Activated CD4-positive, alpha-beta T cell treated with anti-CD3 and anti-CD28 coated beads, Interleukin-2, amount 10 ng/mL, durations not matched to agents 24 days and 14 days (primary cell): Measurements from ENCODE around the gene ZBTB44. TPM values are rescaled to one million over a fixed set of nuclear protein-coding genes. Genes with fewer than 3 reads are reported as not detected.
"Not testable (repeated sequence)": the region's sequence is repeated elsewhere in the genome, so short reads cannot be mapped to it uniquely, and the experiment has no call there.

Experiments
- DNase-seq: peaks from one replicate; pipeline ENCODE4 v3.0.0; 2022
- H3K27ac Mint-ChIP-seq: one replicate; pipeline ENCODE4 v1.8.0; 2022; ENCODE audit warnings: mild to moderate bottlenecking, mixed read lengths
- H3K27me3 Mint-ChIP-seq: one replicate; pipeline ENCODE4 v1.8.0; 2022; ENCODE audit warnings: mixed read lengths
- H3K36me3 Mint-ChIP-seq: one replicate; pipeline ENCODE4 v1.8.0; 2022; ENCODE audit warnings: low read depth, mild to moderate bottlenecking, mixed read lengths
- H3K4me1 Mint-ChIP-seq: one replicate; pipeline ENCODE4 v1.8.0; 2021; ENCODE audit warnings: mixed read lengths
- H3K4me3 Mint-ChIP-seq: one replicate; pipeline ENCODE4 v1.8.0; 2022; ENCODE audit warnings: mild to moderate bottlenecking, moderate library complexity, mixed read lengths
- H3K9me3 Mint-ChIP-seq: one replicate; pipeline ENCODE4 v1.8.0; 2021; ENCODE audit warnings: mixed read lengths
- intact Hi-C: fragments of 100-400 bp; cut with micrococcal nuclease; formaldehyde crosslinking; loops from one replicate; pipeline ENCODE4 v1.15.1; 2023
- total RNA-seq: library from RNA; stranded (reverse); gene quantifications from 2 replicates; pipeline ENCODE4 v1.2.3, GENCODE V29; 2022

Gene ZBTB44
- total RNA-seq, 1 donor from 2014 or later, result 36.0 TPM

DNA sequence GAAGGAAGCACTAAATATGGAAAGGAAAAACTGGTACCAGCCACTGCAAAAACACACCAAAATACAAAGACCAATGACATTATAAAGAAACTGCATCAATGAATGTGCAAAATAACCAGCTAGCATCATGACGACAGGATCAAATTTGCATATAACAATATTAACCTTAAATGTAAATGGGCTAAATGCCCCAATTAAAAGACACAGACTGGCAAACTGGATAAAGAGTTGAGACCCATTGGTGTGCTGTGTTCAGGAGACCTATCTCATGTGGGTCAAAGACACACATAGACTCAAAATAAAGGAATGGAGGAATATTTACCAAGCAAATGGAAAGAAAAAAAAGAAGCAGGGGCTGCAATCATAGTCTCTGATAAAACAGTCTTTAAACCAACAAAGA, 63.0 kb downstream of the ZBTB44 start:
- Mint-ChIP-seq H3K4me1 (peaks cover 11% of the 10 kb centered on the region), H3K36me3 (peaks cover 57% of the 10 kb centered on the region), H3K9me3 (peaks cover 14% of the 10 kb centered on the region)
- H3K27me3 Mint-ChIP-seq, H3K4me3 Mint-ChIP-seq, H3K27ac Mint-ChIP-seq, DNase-seq, intact Hi-C loops: not testable (repeated sequence)

- H3K27ac Mint-ChIP-seq, intact Hi-C loops, DNase-seq, H3K27me3 Mint-ChIP-seq, H3K4me3 Mint-ChIP-seq: not testable (repeated sequence)
- peaks cover 49% of the 10 kb centered on the region for H3K36me3 Mint-ChIP-seq
- peaks cover 11% of the 10 kb centered on the region for H3K9me3 Mint-ChIP-seq
- H3K4me1 Mint-ChIP-seq, result peaks cover 19% of the 10 kb centered on the region
Measured at GRCh38 chr11:130249929-130250328, 64.8 kb downstream of the ZBTB44 start.

GRCh38 chr11:130249371-130249770, 65.3 kb downstream of the ZBTB44 start:
- no peak for DNase-seq
- intact Hi-C loops, result no loop called here
- Mint-ChIP-seq H3K4me3 (no peak overlapping the region), H3K27ac (no peak overlapping the region), H3K4me1 (peaks cover 20% of the 10 kb centered on the region), H3K27me3 (no peaks in the 10 kb centered on the region), H3K36me3 (peaks cover 46% of the 10 kb centered on the region), H3K9me3 (peaks cover 11% of the 10 kb centered on the region)

DNA sequence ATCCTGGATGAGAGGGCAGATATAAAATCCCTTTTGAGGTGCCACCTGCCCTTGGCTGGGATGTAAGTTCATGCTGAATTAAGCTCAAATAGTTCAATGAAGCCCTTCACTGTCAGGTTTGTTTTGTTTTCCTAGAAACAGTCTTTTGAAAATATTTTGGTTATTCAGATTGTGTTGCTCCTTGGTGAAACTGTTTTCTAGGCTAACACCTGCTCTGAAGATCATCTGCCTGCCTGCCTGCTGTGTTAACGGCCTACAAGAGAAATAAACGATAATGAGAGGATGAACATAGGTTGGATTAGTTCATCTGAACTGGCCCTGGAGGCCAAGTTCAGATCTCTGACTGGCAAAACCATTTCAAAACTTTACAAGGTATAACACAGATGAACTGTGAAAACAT, 67.4 kb downstream of the ZBTB44 start:
- intact Hi-C loops, result no loop called here

GRCh38 chr11:130246738-130247137, 68.0 kb downstream of the ZBTB44 start:
- Mint-ChIP-seq H3K9me3 (no peaks in the 10 kb centered on the region), H3K27ac (no peak overlapping the region)

More for the DNA sequence above, 67.4 kb downstream of the ZBTB44 start:
- DNase-seq, result no peak
- Mint-ChIP-seq H3K4me1 (peaks cover 24% of the 10 kb centered on the region), H3K36me3 (peaks cover 34% of the 10 kb centered on the region), H3K4me3 (no peak overlapping the region), H3K27me3 (no peaks in the 10 kb centered on the region), H3K9me3 (peaks cover 6% of the 10 kb centered on the region), H3K27ac (no peak overlapping the region)

GRCh38 chr11:130246270-130246669, 68.4 kb downstream of the ZBTB44 start:
- no peak overlapping the region for H3K27ac Mint-ChIP-seq
- H3K4me1 Mint-ChIP-seq, result peaks cover 26% of the 10 kb centered on the region
- H3K27me3 Mint-ChIP-seq, result no peaks in the 10 kb centered on the region
- intact Hi-C loops, result no loop called here
- H3K36me3 Mint-ChIP-seq, result peaks cover 28% of the 10 kb centered on the region
- no peak overlapping the region for H3K4me3 Mint-ChIP-seq
- H3K9me3 Mint-ChIP-seq, result no peaks in the 10 kb centered on the region
- no peak for DNase-seq

More at GRCh38 chr11:130246738-130247137, 68.0 kb downstream of the ZBTB44 start:
- Mint-ChIP-seq H3K4me3 (no peak overlapping the region), H3K36me3 (peaks cover 28% of the 10 kb centered on the region), H3K27me3 (no peaks in the 10 kb centered on the region), H3K4me1 (peaks cover 24% of the 10 kb centered on the region)
- no peak for DNase-seq
- intact Hi-C loops, result no loop called here

DNA sequence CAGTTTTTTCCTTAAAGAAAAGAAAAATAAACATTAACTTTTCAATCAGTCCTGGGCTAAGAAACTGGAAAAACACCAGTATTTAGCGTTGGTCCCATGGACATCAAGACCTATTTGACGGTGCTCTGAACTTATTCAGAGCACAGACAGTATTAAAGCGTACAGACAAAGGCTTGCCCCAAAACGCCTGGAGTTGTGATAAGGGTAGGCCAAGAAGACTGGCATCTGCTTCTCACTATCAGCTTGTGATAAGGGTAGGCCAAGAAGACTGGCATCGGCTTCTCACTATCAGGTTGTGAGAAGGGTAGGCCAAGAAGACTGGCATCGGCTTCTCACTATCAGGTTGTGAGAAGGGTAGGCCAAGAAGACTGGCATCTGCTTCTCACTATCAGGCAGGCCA, 69.3 kb downstream of the ZBTB44 start:
- peaks cover 22% of the 10 kb centered on the region for H3K36me3 Mint-ChIP-seq
- H3K27ac Mint-ChIP-seq, H3K4me3 Mint-ChIP-seq, H3K27me3 Mint-ChIP-seq, H3K9me3 Mint-ChIP-seq, intact Hi-C loops: not testable (repeated sequence)
- DNase-seq, result peak; percentile 47
- peaks cover 29% of the 10 kb centered on the region for H3K4me1 Mint-ChIP-seq

DNA sequence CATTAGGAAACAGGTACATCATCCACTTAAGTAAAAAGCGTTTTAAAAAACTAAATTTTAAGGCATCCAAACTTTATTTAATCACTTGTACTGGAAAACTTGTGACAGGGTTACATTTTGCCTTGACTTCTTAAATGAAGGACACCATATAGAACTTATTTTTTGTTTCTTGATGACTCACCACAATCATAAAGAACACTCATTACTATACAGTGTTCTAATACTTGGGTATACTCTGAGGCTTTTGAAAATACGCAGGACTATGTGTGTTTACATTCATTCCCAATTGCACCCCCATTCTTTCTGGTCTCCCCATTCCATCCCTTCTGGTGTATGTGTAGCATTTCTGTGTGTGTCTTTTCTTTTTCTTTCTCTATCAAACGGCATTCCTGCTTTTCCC, 69.9 kb downstream of the ZBTB44 start:
- Mint-ChIP-seq H3K36me3 (peaks cover 22% of the 10 kb centered on the region), H3K27me3 (no peaks in the 10 kb centered on the region), H3K4me3 (no peak overlapping the region), H3K4me1 (peaks cover 29% of the 10 kb centered on the region), H3K9me3 (no peaks in the 10 kb centered on the region), H3K27ac (no peak overlapping the region)
- DNase-seq, result no peak
- intact Hi-C loops, result no loop called here

- Mint-ChIP-seq H3K9me3 (no peaks in the 10 kb centered on the region), H3K27ac (peak overlapping the region; percentile 75), H3K4me3 (peak overlapping the region; percentile 51), H3K4me1 (peaks cover 29% of the 10 kb centered on the region), H3K27me3 (no peaks in the 10 kb centered on the region), H3K36me3 (peaks cover 25% of the 10 kb centered on the region)
- intact Hi-C loops, result no loop called here
- peak; percentile 69 for DNase-seq
Measured at GRCh38 chr11:130243816-130244215, 70.9 kb downstream of the ZBTB44 start.

DNA sequence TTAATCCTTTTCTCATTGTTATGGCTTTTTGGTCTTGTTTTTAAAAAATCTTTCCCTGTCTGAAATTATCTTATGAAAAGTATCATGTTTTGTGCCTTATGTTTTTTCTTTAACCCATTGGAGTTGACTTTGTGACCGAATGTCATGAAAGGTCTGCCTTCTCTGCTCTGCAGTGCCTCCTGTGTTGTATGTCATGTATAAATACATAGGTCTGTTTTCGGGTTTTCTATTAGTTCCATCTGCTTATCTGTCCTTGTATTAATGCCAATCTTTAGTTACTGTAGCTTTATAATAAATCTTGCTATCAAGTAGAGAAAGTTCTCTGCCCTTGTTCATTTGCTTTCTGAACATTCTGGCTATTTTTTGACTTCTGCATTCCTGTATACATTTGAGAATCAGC, 73.0 kb downstream of the ZBTB44 start:
- no peaks in the 10 kb centered on the region for H3K27me3 Mint-ChIP-seq
- no peak for DNase-seq
- H3K4me1 Mint-ChIP-seq, result peaks cover 27% of the 10 kb centered on the region
- no peak overlapping the region for H3K4me3 Mint-ChIP-seq
- intact Hi-C loops, result no loop called here
- no peaks in the 10 kb centered on the region for H3K9me3 Mint-ChIP-seq
- no peak overlapping the region for H3K27ac Mint-ChIP-seq
- peaks cover 30% of the 10 kb centered on the region for H3K36me3 Mint-ChIP-seq

GRCh38 chr11:130237282-130238006, 77.3 kb downstream of the ZBTB44 start:
- DNase-seq, result no peak
- no peak overlapping the region for H3K27ac Mint-ChIP-seq
- H3K27me3 Mint-ChIP-seq, result no peaks in the 10 kb centered on the region
- H3K4me1 Mint-ChIP-seq, result peaks cover 7% of the 10 kb centered on the region
- peaks cover 28% of the 10 kb centered on the region for H3K36me3 Mint-ChIP-seq
- no peaks in the 10 kb centered on the region for H3K9me3 Mint-ChIP-seq
- no peak overlapping the region for H3K4me3 Mint-ChIP-seq
- intact Hi-C loops, result no loop called here

DNA sequence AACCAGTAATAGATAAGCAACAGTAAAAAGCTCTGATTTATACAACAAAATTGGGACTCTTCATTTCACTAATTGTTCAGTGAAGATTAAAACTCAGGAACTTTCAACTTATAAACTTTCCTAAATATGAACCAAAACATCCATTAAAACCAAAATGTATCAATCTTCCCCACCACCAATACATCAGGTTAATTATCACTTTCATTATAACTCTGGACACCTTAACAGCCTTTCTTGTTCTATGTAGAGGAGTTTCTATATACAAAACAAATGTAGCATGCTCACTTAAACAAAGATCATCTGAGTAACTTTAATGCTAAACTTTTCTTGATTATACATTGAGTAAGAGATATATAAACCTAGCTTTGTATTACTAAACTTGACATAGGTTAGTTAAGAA, 80.4 kb downstream of the ZBTB44 start:
- intact Hi-C loops, result no loop called here
- no peaks in the 10 kb centered on the region for H3K27me3 Mint-ChIP-seq
- peaks cover 26% of the 10 kb centered on the region for H3K36me3 Mint-ChIP-seq
- DNase-seq, result no peak
- H3K9me3 Mint-ChIP-seq, result no peaks in the 10 kb centered on the region
- peaks cover 2% of the 10 kb centered on the region for H3K4me1 Mint-ChIP-seq
- no peak overlapping the region for H3K27ac Mint-ChIP-seq
- H3K4me3 Mint-ChIP-seq, result no peak overlapping the region

DNA sequence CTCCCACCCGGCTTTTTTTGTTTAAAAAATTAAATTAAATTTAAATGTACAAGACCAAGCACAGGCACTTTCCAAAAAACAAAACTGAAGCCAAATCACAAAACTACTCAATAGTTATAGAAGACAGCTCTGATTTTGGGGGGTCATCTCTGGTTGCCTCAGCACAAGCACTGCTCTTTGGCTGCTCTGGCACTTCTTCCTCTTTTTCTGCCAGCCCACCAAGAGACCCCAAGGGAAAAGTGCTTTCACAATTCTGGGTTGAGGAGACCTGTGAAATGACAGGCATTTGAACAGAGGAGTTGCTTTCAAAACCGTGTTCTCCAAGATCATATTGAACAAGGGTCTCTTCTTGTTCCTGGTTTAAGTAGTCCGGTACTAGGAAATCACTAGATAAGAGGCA, 80.8 kb downstream of the ZBTB44 start:
- H3K4me3 Mint-ChIP-seq, H3K4me1 Mint-ChIP-seq, DNase-seq, H3K9me3 Mint-ChIP-seq, H3K27me3 Mint-ChIP-seq, H3K27ac Mint-ChIP-seq, intact Hi-C loops: not testable (repeated sequence)
- H3K36me3 Mint-ChIP-seq, result peaks cover 22% of the 10 kb centered on the region

DNA sequence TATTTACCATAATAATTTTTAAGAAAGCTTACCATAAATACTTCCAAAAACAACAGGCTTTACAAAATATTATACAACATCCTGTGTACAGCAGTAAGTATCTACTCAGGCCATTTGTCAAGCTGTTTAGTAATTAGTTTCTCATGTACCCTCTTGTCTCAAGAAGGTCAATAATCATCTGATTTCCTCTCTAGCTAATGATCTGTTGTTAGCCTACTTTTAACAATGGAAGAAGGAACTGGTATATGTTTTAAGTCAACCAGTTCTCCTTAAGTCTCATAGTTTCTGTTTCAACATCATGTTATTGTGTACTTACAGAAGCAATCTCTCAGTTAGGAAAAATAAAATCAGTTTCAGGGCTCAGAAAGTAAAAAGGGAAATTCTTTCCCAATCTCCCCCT, 81.2 kb downstream of the ZBTB44 start:
- H3K9me3 Mint-ChIP-seq, H3K4me1 Mint-ChIP-seq, H3K27ac Mint-ChIP-seq, H3K27me3 Mint-ChIP-seq, H3K4me3 Mint-ChIP-seq, DNase-seq, intact Hi-C loops: not testable (repeated sequence)
- peaks cover 20% of the 10 kb centered on the region for H3K36me3 Mint-ChIP-seq

GRCh38 chr11:130227373-130227772, 87.3 kb downstream of the ZBTB44 start:
- Mint-ChIP-seq H3K4me1 (peaks cover 2% of the 10 kb centered on the region), H3K36me3 (peaks cover 3% of the 10 kb centered on the region), H3K27ac (no peak overlapping the region), H3K4me3 (no peak overlapping the region), H3K27me3 (no peaks in the 10 kb centered on the region), H3K9me3 (no peaks in the 10 kb centered on the region)
- peak; percentile 32 for DNase-seq
- intact Hi-C loops, result no loop called here
